ENCODE measurements around the gene PBX4. TPM values are rescaled to one million over a fixed set of nuclear protein-coding genes. Genes with fewer than 3 reads are reported as not detected.

PBX4 gene
- total and polyA plus RNA-seq, 4 donors = 2.2 to 8.3 (median 6.8) TPM

DNA sequence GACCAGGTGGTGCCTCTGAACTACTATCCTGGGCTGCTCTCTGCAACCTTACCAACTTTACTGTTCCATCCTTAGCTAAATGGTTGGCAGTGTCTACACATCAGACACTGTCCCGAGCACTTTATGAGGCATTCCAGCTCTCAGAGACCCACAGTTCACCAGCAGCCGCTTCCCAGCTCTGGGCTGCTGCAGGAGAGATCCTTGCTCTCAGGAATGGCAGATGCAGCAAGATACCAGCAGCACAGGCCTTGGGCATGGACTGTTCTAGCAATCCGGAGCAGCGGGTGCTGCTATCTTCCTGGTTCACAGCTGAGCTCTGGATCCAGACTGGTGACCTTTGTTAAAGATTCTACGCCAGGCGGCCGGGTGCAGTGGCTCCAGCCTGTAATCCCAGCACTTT, 12.9 kb upstream of the PBX4 start:
- H3K27ac ChIP-seq (ENCODE audit: low read depth in 1 of 2, low read length in 1 of 2) = no peak overlapping the region
- 95% methylated on average over 7 of the region's 7 CpGs for WGBS, 2 donors
- H3K36me3 ChIP-seq (ENCODE audit: control insufficient read depth in 4 of 4, insufficient read depth in 4 of 4, low read length in 4 of 4) = peaks cover 0 to 27% (median 16%) of the 10 kb centered on the region in 4 donors
- no peak overlapping the region for H3K4me3 ChIP-seq
- H3K9me3 ChIP-seq (ENCODE audit: control insufficient read depth in 4 of 4, insufficient read depth in 3 of 4, low read length in 3 of 4) = no peaks in the 10 kb centered on the region
- ATAC-seq (ENCODE audit: insufficient read depth, low FRiP score) (no peak), DNase-seq (no peak)
- TF ChIP-seq, protein P1, sequence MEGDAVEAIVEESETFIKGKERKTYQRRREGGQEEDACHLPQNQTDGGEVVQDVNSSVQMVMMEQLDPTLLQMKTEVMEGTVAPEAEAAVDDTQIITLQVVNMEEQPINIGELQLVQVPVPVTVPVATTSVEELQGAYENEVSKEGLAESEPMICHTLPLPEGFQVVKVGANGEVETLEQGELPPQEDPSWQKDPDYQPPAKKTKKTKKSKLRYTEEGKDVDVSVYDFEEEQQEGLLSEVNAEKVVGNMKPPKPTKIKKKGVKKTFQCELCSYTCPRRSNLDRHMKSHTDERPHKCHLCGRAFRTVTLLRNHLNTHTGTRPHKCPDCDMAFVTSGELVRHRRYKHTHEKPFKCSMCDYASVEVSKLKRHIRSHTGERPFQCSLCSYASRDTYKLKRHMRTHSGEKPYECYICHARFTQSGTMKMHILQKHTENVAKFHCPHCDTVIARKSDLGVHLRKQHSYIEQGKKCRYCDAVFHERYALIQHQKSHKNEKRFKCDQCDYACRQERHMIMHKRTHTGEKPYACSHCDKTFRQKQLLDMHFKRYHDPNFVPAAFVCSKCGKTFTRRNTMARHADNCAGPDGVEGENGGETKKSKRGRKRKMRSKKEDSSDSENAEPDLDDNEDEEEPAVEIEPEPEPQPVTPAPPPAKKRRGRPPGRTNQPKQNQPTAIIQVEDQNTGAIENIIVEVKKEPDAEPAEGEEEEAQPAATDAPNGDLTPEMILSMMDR (IDR thresholded peaks at IDR 0.05; ENCODE audit: control extremely low read depth, extremely low read depth) = no peak
- H3K9ac ChIP-seq (ENCODE audit: insufficient read depth in 1 of 2, low read length in 2 of 2) = no peak overlapping the region
- peaks cover 0 to 12% (median 0%) of the 10 kb centered on the region in 5 donors for H3K4me1 ChIP-seq (ENCODE audit: control insufficient read depth in 5 of 5, insufficient read depth in 5 of 5, low read length in 5 of 5)
- no peaks in the 10 kb centered on the region for H3K27me3 ChIP-seq (ENCODE audit: control insufficient read depth in 3 of 3, insufficient read depth in 3 of 3, low read length in 2 of 3)

DNA sequence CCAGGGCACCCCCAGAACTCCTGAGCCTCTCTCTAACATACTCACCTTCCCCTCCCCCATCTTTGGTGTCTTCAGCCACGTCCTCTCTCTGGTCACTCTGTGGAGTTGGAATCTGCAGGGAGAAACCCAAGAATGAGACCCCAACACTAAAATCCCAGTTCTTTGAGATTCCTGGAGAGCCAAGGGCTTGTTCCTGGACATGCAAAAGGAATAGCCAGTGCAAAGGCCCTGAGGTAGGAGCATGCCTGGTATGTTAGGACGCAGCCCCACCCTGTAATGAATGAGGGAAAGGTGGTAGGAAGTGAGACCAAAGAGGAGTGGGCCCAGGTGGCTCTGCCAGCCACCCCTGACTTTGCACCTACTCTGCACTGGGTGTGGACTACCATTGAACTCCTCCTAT, 11.9 kb upstream of the PBX4 start:
- no peak overlapping the region for H3K4me3 ChIP-seq
- H3K9ac ChIP-seq (ENCODE audit: insufficient read depth in 1 of 2, low read length in 2 of 2) = no peak overlapping the region
- H3K4me1 ChIP-seq (ENCODE audit: control insufficient read depth in 5 of 5, insufficient read depth in 5 of 5, low read length in 5 of 5) = peaks cover 0 to 12% (median 0%) of the 10 kb centered on the region in 5 donors
- H3K27me3 ChIP-seq (ENCODE audit: control insufficient read depth in 3 of 3, insufficient read depth in 3 of 3, low read length in 2 of 3) = no peaks in the 10 kb centered on the region
- TF ChIP-seq, protein P1 (IDR thresholded peaks at IDR 0.05; ENCODE audit: control extremely low read depth, extremely low read depth) = no peak
- H3K27ac ChIP-seq (ENCODE audit: low read depth in 1 of 2, low read length in 1 of 2) = no peak overlapping the region
- no peaks in the 10 kb centered on the region for H3K9me3 ChIP-seq (ENCODE audit: control insufficient read depth in 4 of 4, insufficient read depth in 3 of 4, low read length in 3 of 4)
- H3K36me3 ChIP-seq (ENCODE audit: control insufficient read depth in 4 of 4, insufficient read depth in 4 of 4, low read length in 4 of 4) = peaks cover 0 to 24% (median 14%) of the 10 kb centered on the region in 4 donors
- WGBS, 2 donors = 97 to 100% methylated on average over 2 of the region's 2 CpGs
- ATAC-seq (ENCODE audit: insufficient read depth, low FRiP score) (no peak), DNase-seq (no peak)

DNA sequence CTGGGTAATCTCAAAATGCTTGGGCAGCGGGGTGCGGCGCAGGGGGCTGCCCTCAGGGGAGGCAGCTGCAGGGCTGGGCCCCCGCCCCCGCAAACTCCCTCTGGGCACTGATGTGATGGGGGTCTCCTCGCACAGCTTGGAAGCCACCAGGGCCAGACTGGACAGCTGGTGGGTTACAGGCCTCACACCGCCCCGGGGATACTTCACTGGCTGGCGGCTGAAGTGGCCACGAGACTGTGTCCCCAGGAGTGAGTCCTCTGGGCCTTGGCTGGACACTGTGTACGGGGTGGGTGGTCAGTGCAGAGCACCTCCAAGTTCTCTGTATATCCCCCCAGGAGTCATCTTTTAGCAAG, 11.6 kb upstream of the PBX4 start:
- Histone ChIP-seq H3K27ac (ENCODE audit: low read depth in 1 of 2, low read length in 1 of 2) (no peak overlapping the region), H3K36me3 (ENCODE audit: control insufficient read depth in 4 of 4, insufficient read depth in 4 of 4, low read length in 4 of 4) (peaks cover 0 to 20% (median 12%) of the 10 kb centered on the region in 4 donors), H3K4me3 (no peak overlapping the region), H3K4me1 (ENCODE audit: control insufficient read depth in 5 of 5, insufficient read depth in 5 of 5, low read length in 5 of 5) (peaks cover 0 to 12% (median 0%) of the 10 kb centered on the region in 5 donors), H3K9me3 (ENCODE audit: control insufficient read depth in 4 of 4, insufficient read depth in 3 of 4, low read length in 3 of 4) (no peaks in the 10 kb centered on the region), H3K9ac (ENCODE audit: insufficient read depth in 1 of 2, low read length in 2 of 2) (no peak overlapping the region), H3K27me3 (ENCODE audit: control insufficient read depth in 3 of 3, insufficient read depth in 3 of 3, low read length in 2 of 3) (no peaks in the 10 kb centered on the region)
- no peak for ATAC-seq (ENCODE audit: insufficient read depth, low FRiP score)
- TF ChIP-seq, protein P1 (IDR thresholded peaks at IDR 0.05; ENCODE audit: control extremely low read depth, extremely low read depth) = no peak
- no peak for DNase-seq
- 98% methylated on average over 10 to 11 of the region's 11 CpGs for WGBS, 2 donors

Measured in lung (tissue), 12 donors.